Measurements from ENCODE around the gene FAM227B. TPM values are rescaled to one million over a fixed set of nuclear protein-coding genes. Genes with fewer than 3 reads are reported as not detected.

The FAM227B gene
- total RNA-seq, 2 experiments from 2014 or later, result 6.0 to 6.1 TPM

DNA sequence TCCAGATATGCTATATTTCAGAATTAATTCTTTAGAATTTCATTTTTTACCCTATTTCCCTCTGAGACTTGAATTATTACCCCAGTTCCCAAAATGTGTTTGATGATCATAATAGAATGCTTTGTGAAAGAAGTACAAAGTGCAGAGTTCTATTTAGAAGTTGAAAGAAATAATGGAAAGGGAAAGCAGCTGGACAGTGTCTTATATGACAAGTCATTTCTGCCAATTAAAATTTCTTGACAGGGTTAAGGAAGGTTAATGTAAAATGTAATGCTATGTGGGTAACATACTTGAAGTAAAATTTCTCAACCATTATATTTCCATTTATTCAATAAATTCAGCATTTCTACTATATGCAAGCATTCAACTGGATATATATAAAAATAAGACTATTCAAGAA lies 164.5 kb downstream of the FAM227B start:
- H3K36me3 Mint-ChIP-seq (ENCODE audit: low read depth), result no peaks in the 10 kb centered on the region
- H3K27ac Mint-ChIP-seq, result no peak overlapping the region
- no peak for TF ChIP-seq CTCF (IDR thresholded peaks at IDR 0.05)
- ChIA-PET CTCF (no interaction called here), POLR2A (no interaction called here)
- ATAC-seq, result no peak
- no peaks in the 10 kb centered on the region for H3K9me3 Mint-ChIP-seq
- no peak for DNase-seq
- no peak overlapping the region for H3K4me3 Mint-ChIP-seq
- peaks cover 4% of the 10 kb centered on the region for H3K27me3 Mint-ChIP-seq
- intact Hi-C loops (cut with micrococcal nuclease), result no loop called here
- H3K4me1 Mint-ChIP-seq (ENCODE audit: low read depth), result no peaks in the 10 kb centered on the region

DNA sequence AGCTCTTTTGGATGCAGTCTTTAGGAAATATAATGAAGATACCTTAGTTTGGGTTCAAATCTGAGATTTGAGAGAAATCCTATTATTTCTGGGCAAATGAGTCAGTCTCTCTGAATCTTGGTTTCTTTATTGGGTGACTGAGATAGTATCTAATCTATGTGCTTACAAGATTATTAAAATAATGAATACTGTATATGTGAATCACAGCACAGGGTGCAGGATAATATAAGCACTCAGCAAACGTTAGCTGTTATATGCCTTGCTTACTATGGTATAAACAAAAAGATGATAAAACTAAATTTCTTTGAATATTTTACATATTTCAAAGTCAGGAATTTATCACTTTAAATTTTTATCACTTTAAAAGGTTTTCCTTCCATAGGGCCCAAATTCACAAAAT lies 168.0 kb downstream of the FAM227B start:
- H3K4me1 Mint-ChIP-seq (ENCODE audit: low read depth), result no peaks in the 10 kb centered on the region
- intact Hi-C loops (cut with micrococcal nuclease), result no loop called here
- CTCF ChIA-PET, result interaction anchor here (1.4 kb wide), 1 partner anchor 30 kb away, joined by 3 read pairs; no protein-coding TSS in a partner anchor
- ATAC-seq, result no peak
- no peak for DNase-seq
- H3K27me3 Mint-ChIP-seq, result peaks cover 4% of the 10 kb centered on the region
- H3K36me3 Mint-ChIP-seq (ENCODE audit: low read depth), result no peaks in the 10 kb centered on the region
- no peak overlapping the region for H3K27ac Mint-ChIP-seq
- POLR2A ChIA-PET, result no interaction called here
- H3K4me3 Mint-ChIP-seq, result no peak overlapping the region
- TF ChIP-seq CTCF (IDR thresholded peaks at IDR 0.05), result no peak
- H3K9me3 Mint-ChIP-seq, result no peaks in the 10 kb centered on the region

GRCh38 chr15:49441816-49442215 lies 178.8 kb downstream of the FAM227B start:
- no peaks in the 10 kb centered on the region for H3K36me3 Mint-ChIP-seq (ENCODE audit: low read depth)
- ChIA-PET POLR2A (no interaction called here), CTCF (no interaction called here)
- H3K4me3 Mint-ChIP-seq, result no peak overlapping the region
- peaks cover 2% of the 10 kb centered on the region for H3K4me1 Mint-ChIP-seq (ENCODE audit: low read depth)
- no peaks in the 10 kb centered on the region for H3K27me3 Mint-ChIP-seq
- no peak overlapping the region for H3K27ac Mint-ChIP-seq
- intact Hi-C loops (cut with micrococcal nuclease), result no loop called here
- ATAC-seq (no peak), DNase-seq (no peak)
- no peak for TF ChIP-seq CTCF (IDR thresholded peaks at IDR 0.05)
- no peaks in the 10 kb centered on the region for H3K9me3 Mint-ChIP-seq

GRCh38 chr15:49441356-49441755 lies 179.3 kb downstream of the FAM227B start:
- DNase-seq (no peak), ATAC-seq (no peak)
- no peak for TF ChIP-seq CTCF (IDR thresholded peaks at IDR 0.05)
- Mint-ChIP-seq H3K36me3 (ENCODE audit: low read depth) (no peaks in the 10 kb centered on the region), H3K9me3 (no peaks in the 10 kb centered on the region), H3K4me1 (ENCODE audit: low read depth) (peaks cover 2% of the 10 kb centered on the region), H3K4me3 (no peak overlapping the region), H3K27ac (no peak overlapping the region), H3K27me3 (no peaks in the 10 kb centered on the region)
- POLR2A ChIA-PET, result no interaction called here
- intact Hi-C loops (cut with micrococcal nuclease), result no loop called here
- CTCF ChIA-PET, result no interaction called here

DNA sequence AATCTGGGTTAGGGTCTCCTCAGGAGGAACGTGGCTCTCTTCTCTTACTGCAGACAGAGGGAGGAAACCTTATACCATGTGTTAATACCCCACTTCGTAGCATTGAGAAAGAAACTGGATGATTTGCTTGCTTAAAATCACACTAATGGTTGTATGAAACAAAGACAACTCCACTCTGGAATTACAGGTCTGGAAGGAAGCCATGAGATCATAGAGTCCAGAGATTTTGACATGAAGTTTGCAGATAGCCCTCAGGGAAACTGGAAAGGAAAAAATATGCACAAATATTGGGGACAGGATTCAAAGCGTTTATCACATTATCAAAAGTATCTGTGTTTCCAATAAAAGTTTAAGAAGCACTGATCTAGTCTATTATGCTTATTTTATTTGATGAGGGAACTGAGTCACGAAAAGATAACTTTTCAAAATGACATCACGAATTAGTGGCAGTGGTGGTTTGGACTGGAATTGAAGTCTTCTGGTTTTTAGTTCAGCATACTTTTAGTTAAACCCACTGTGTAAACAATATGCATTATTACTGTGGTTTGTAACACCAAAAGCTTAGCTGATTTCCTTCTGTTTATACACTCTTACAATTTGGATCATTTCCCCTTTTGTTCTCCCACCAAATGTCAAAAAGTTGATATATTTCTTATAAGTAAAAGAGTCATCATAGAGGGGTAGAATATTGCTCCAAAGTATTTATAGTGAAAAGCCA lies 180.8 kb downstream of the FAM227B start:
- CTCF ChIA-PET, result interaction anchor here (1.8 kb wide), 1 partner anchor 17 kb away, joined by 4 read pairs; the partner anchor contains the start of gene FGF7

More for the DNA sequence above, 180.8 kb downstream of the FAM227B start:
- Mint-ChIP-seq H3K9me3 (no peaks in the 10 kb centered on the region), H3K27me3 (no peaks in the 10 kb centered on the region), H3K36me3 (ENCODE audit: low read depth) (no peaks in the 10 kb centered on the region), H3K27ac (no peak overlapping the region), H3K4me1 (ENCODE audit: low read depth) (peaks cover 2% of the 10 kb centered on the region), H3K4me3 (no peak overlapping the region)
- intact Hi-C loops (cut with micrococcal nuclease), result no loop called here
- POLR2A ChIA-PET, result no interaction called here
- no peak for DNase-seq
- no peak for TF ChIP-seq CTCF (IDR thresholded peaks at IDR 0.05)
- no peak for ATAC-seq
